GM10266 (cell line): ENCODE data around the gene BCL2L1.

Source experiments
- DNase-seq: peaks from one replicate; pipeline ENCODE4 v3.0.0; 2012; ENCODE audit errors: extremely low spot score
- TF ChIP-seq, protein P1 (sequence below): IDR thresholded peaks from 2 replicates; pipeline ENCODE4 v1.5.1; 2012; ENCODE audit warnings: mild to moderate bottlenecking, low read depth; ENCODE audit not compliant: control insufficient read depth, insufficient read depth; ENCODE audit errors: missing control alignments

The BCL2L1 gene

GRCh38 chr20:31644701-31645100, 78.0 kb downstream of the BCL2L1 start:
- no peak for DNase-seq
- TF ChIP-seq, protein P1, sequence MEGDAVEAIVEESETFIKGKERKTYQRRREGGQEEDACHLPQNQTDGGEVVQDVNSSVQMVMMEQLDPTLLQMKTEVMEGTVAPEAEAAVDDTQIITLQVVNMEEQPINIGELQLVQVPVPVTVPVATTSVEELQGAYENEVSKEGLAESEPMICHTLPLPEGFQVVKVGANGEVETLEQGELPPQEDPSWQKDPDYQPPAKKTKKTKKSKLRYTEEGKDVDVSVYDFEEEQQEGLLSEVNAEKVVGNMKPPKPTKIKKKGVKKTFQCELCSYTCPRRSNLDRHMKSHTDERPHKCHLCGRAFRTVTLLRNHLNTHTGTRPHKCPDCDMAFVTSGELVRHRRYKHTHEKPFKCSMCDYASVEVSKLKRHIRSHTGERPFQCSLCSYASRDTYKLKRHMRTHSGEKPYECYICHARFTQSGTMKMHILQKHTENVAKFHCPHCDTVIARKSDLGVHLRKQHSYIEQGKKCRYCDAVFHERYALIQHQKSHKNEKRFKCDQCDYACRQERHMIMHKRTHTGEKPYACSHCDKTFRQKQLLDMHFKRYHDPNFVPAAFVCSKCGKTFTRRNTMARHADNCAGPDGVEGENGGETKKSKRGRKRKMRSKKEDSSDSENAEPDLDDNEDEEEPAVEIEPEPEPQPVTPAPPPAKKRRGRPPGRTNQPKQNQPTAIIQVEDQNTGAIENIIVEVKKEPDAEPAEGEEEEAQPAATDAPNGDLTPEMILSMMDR = no peak

DNA sequence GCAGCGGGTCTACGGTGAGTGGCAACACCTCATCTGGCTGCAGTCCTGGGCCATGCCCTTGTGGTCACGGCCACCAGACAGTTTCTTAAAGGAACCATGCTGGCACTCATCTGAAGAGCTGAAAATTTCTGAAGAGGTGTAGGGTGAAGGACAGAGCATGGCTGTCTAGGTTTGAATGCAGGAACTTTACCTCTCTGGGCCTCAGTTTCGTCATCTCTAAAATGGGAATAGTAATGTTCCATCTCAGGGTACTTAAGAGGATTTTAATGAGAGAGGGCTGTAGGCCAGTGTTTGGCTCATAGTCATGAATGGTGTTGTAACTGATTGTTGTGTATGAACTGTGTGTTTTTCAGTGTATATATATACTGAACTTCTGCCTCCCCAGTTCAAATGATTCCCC, 79.1 kb downstream of the BCL2L1 start:
- TF ChIP-seq, protein P1 = no peak
- no peak for DNase-seq

- DNase-seq = no peak
- TF ChIP-seq, protein P1 = no peak
These were observed 79.8 kb downstream of the BCL2L1 start for GRCh38 chr20:31642837-31643236.

- TF ChIP-seq, protein P1 = no peak
These were observed 81.3 kb downstream of the BCL2L1 start for GRCh38 chr20:31641391-31641790.

GRCh38 chr20:31640259-31640658, 82.4 kb downstream of the BCL2L1 start:
- DNase-seq = no peak
- TF ChIP-seq, protein P1 = no peak

More at GRCh38 chr20:31641391-31641790, 81.3 kb downstream of the BCL2L1 start:
- no peak for DNase-seq

DNA sequence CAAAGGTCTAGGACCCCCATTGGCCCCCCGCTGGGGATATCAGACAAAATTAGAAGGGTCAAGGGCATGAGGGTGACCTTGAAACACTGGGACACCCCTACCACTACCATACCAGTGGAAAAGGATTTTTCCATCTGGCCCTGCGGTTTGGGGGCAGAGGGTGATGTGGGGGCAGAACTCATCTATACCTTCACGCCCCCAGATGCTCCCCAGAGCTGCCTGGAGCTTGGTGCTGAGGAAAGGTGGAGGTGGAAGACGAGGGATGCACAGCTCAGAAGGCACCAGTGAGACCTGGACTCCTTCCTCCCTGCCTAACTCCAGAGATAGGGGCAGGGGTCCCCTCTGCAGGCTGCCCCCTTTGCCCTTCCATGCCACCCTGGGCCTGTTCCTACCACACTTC, 83.9 kb downstream of the BCL2L1 start:
- no peak for DNase-seq
- TF ChIP-seq, protein P1 = no peak

DNA sequence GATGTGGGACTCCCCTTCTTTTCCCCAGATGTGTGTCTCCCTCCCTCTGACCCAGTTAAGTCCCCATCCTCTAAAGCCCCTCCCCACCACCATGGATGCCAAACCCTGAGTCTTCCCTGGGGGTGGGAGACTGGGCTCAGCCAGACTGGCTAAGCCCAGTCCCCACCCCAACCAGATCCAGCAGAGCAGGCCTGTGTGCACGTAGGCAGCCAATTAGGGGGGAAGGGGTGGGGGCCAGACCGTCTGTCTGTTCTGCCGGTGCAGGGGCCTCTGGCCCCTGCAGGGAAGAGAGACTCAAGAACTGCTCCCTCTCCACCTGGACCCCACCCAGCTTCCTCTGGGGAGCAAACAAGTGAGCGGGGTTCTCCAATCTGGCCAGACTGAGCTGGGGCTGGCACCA, 84.4 kb downstream of the BCL2L1 start:
- TF ChIP-seq, protein P1 = no peak
- DNase-seq = no peak
